Motor neuron (in vitro differentiated cells): Measurements from ENCODE around the gene POLG2. TPM values are rescaled to one million over a fixed set of nuclear protein-coding genes. Genes with fewer than 3 reads are reported as not detected.
"Not testable (repeated sequence)": the region's sequence is repeated elsewhere in the genome, so short reads cannot be mapped to it uniquely, and the experiment has no call there.

ENCODE experiments used
- ATAC-seq, 8 experiments: fragments of 200-7000 bp; cut with Tn5 transposase; replicated peaks in 6 of 8; 2 replicates each; pipeline ENCODE4 v1.8.0; 2021; ENCODE audit warnings: mild to moderate bottlenecking in 8 of 8, moderate library complexity in 8 of 8
- H3K27ac ChIP-seq, 2 donors: fragments of 250-450 bp; sonication (Bioruptor Pico); 2 replicates each; pipeline ENCODE4 v1.9.0; 2021; ENCODE audit warnings: antibody characterized with exemption in 2 of 2, mild to moderate bottlenecking in 2 of 2, moderate library complexity in 1 of 2
- H3K4me1 ChIP-seq, 2 donors: fragments of 250-450 bp; sonication (Bioruptor Pico); replicated peaks in 1 of 2; 2 replicates each; pipeline ENCODE4 v1.6.1; 2021; ENCODE audit warnings: antibody characterized with exemption in 2 of 2, mild to moderate bottlenecking in 2 of 2, moderate library complexity in 1 of 2
- H3K4me3 ChIP-seq, 5 donors: fragments of 250-450 bp; sonication (Bioruptor Pico); 2 replicates each; pipeline ENCODE4 v1.9.0; 2021; ENCODE audit warnings: antibody characterized with exemption in 5 of 5, mild to moderate bottlenecking in 5 of 5, moderate library complexity in 4 of 5
- WGBS, 10 experiments: fragments of 450-650 bp; shearing (Covaris generic); methylation state at CpG; one replicate each; pipeline ENCODE4 v1.0.0; 2022; 5-methylcytosine and 5-hydroxymethylcytosine counted together
- in situ Hi-C, 9 experiments: fragments of 400-800 bp; cut with MboI; loops; one replicate each; pipeline ENCODE4 v1.15.0; 2021; ENCODE audit warnings: low sequenced_read_pairs in 9 of 9, low pct_unique_long_range_greater_than_20kb in 2 of 9; ENCODE audit not compliant: unreplicated experiment in 9 of 9
- total RNA-seq, 8 experiments: library from RNA; unstranded; fragments of 300-600 nt; gene quantifications; 2 replicates each; pipeline versions ENCODE4 v1.2.3 to v1.2.4, GENCODE V29; 2022

Gene POLG2
- total RNA-seq, 8 experiments from 2014 or later = 10.8 to 33.2 (median 14.5) TPM

GRCh38 chr17:64503821-64504768, 7.2 kb upstream of the POLG2 start:
- Histone ChIP-seq H3K4me3 (peak overlapping the region; percentile 79 to 96 (median 88)), H3K4me1 (peaks cover 7 to 17% of the 10 kb centered on the region in 2 donors), H3K27ac (no peak overlapping the region)
- no peak for ATAC-seq
- 0 to 87% (median 68%) methylated on average over 1 to 7 of the region's 7 CpGs for WGBS, 10 experiments
- in situ Hi-C loops = no loop called here

GRCh38 chr17:64503341-64503740, 6.5 kb upstream of the POLG2 start:
- Histone ChIP-seq H3K4me3 (no peak overlapping the region), H3K27ac (no peak overlapping the region), H3K4me1 (peaks cover 4 to 22% of the 10 kb centered on the region in 2 donors)
- in situ Hi-C loops = no loop called here
- ATAC-seq = no peak
- WGBS, 10 experiments = 75 to 100% (median 92%) methylated on average over 1 to 5 of the region's 5 CpGs; no CpG with 5 or more reads in 1 of the 10 experiments

GRCh38 chr17:64502809-64503208, 6.0 kb upstream of the POLG2 start:
- no peak for ATAC-seq
- WGBS, 10 experiments = 63 to 100% (median 94%) methylated on average over 1 to 2 of the region's 2 CpGs; no CpG with 5 or more reads in 4 of the 10 experiments
- Histone ChIP-seq H3K4me3 (no peak overlapping the region), H3K4me1 (peaks cover 4 to 27% of the 10 kb centered on the region in 2 donors), H3K27ac (no peak overlapping the region)
- in situ Hi-C loops = no loop called here

GRCh38 chr17:64502021-64502420, 5.2 kb upstream of the POLG2 start:
- ATAC-seq = no peak
- no peak overlapping the region for H3K27ac ChIP-seq
- no peak overlapping the region for H3K4me3 ChIP-seq
- peaks cover 4 to 32% of the 10 kb centered on the region in 2 donors for H3K4me1 ChIP-seq
- in situ Hi-C loops = no loop called here
- WGBS, 10 experiments = 73 to 100% (median 100%) methylated on average over 1 to 3 of the region's 3 CpGs

- Histone ChIP-seq H3K4me3 (no peak overlapping the region), H3K4me1 (peaks cover 4 to 32% of the 10 kb centered on the region in 2 donors), H3K27ac (no peak overlapping the region)
- in situ Hi-C loops = no loop called here
- ATAC-seq = no peak
- WGBS, 10 experiments = 75 to 100% (median 96%) methylated on average over 2 to 11 of the region's 11 CpGs
These were observed 4.3 kb upstream of the POLG2 start for GRCh38 chr17:64500862-64501765.

- ATAC-seq = no peak
- Histone ChIP-seq H3K4me3 (no peak overlapping the region), H3K27ac (no peak overlapping the region), H3K4me1 (peaks cover 7 to 36% of the 10 kb centered on the region in 2 donors)
- 72 to 100% (median 93%) methylated on average over 1 to 8 of the region's 8 CpGs for WGBS, 10 experiments
- in situ Hi-C loops = no loop called here
These were observed 3.6 kb upstream of the POLG2 start for GRCh38 chr17:64500487-64500859.

- no peak overlapping the region for H3K27ac ChIP-seq
- H3K4me1 ChIP-seq = peaks cover 12 to 42% of the 10 kb centered on the region in 2 donors
- ATAC-seq = no peak
- WGBS, 10 experiments = 0 to 88% (median 82%) methylated on average over 1 to 6 of the region's 6 CpGs; no CpG with 5 or more reads in 1 of the 10 experiments
- no peak overlapping the region for H3K4me3 ChIP-seq
- in situ Hi-C loops = loop anchor here in 1 of 9 experiments (25.0 kb wide), 1 partner anchor 188 kb away; no protein-coding TSS in a partner anchor
These were observed 3.1 kb upstream of the POLG2 start for GRCh38 chr17:64499805-64500486.

GRCh38 chr17:64498308-64499203, 1.7 kb upstream of the POLG2 start:
- WGBS, 10 experiments = 38 to 100% (median 73%) methylated on average over 1 to 7 of the region's 7 CpGs
- no peak overlapping the region for H3K4me3 ChIP-seq

GRCh38 chr17:64497565-64498035, 746 bp upstream of the POLG2 start:
- Histone ChIP-seq H3K4me3 (peak overlapping the region; percentile 47 to 73 (median 64)), H3K27ac (peak overlapping the region; percentile 77 to 89), H3K4me1 (peaks cover 13 to 42% of the 10 kb centered on the region in 2 donors)
- in situ Hi-C loops = loop anchor here in 1 of 9 experiments (25.0 kb wide), 1 partner anchor 185 kb away; no protein-coding TSS in a partner anchor
- no peak for ATAC-seq
- WGBS, 10 experiments = 0 to 88% (median 41%) methylated on average over 1 to 4 of the region's 4 CpGs; no CpG with 5 or more reads in 1 of the 10 experiments

More at GRCh38 chr17:64498308-64499203, 1.7 kb upstream of the POLG2 start:
- Histone ChIP-seq H3K27ac (no peak overlapping the region), H3K4me1 (peaks cover 13 to 42% of the 10 kb centered on the region in 2 donors)
- peak in 1 of 8 experiments; percentile 0 for ATAC-seq
- in situ Hi-C loops = loop anchor here in 1 of 9 experiments (25.0 kb wide), 1 partner anchor 186 kb away; no protein-coding TSS in a partner anchor

- Histone ChIP-seq H3K4me1 (peaks cover 13 to 42% of the 10 kb centered on the region in 2 donors), H3K27ac (peak overlapping the region; percentile 2 to 89), H3K4me3 (peak overlapping the region; percentile 47 to 73 (median 64))
- in situ Hi-C loops = loop anchor here in 1 of 9 experiments (25.0 kb wide), 1 partner anchor 184 kb away; no protein-coding TSS in a partner anchor
- 0 to 20% (median 2%) methylated on average over 1 to 20 of the region's 20 CpGs; no CpG with 5 or more reads in 2 of the 10 experiments for WGBS, 10 experiments
- no peak for ATAC-seq
These were observed 487 bp downstream of the POLG2 start for GRCh38 chr17:64496348-64496785.

- in situ Hi-C loops = loop anchor here in 1 of 9 experiments (25.0 kb wide), 1 partner anchor 183 kb away; no protein-coding TSS in a partner anchor
- WGBS, 10 experiments = 68 to 93% (median 86%) methylated on average over 1 to 5 of the region's 5 CpGs; no CpG with 5 or more reads in 2 of the 10 experiments
- H3K27ac ChIP-seq, ATAC-seq: not testable (repeated sequence)
- Histone ChIP-seq H3K4me1 (peaks cover 13 to 39% of the 10 kb centered on the region in 2 donors), H3K4me3 (peak overlapping the region in 3 of 5 donors; percentile 54 to 73 (median 65))
These were observed 1.6 kb downstream of the POLG2 start for GRCh38 chr17:64495300-64495699.
